GM21786 (cell line): ENCODE measurements around the gene ANG.

Experiments
- ATAC-seq: cut with Tn5 transposase; IDR thresholded peaks from one replicate; pipeline ENCODE4 v1.9.1; 2021; ENCODE audit not compliant: unreplicated experiment

Gene ANG

DNA sequence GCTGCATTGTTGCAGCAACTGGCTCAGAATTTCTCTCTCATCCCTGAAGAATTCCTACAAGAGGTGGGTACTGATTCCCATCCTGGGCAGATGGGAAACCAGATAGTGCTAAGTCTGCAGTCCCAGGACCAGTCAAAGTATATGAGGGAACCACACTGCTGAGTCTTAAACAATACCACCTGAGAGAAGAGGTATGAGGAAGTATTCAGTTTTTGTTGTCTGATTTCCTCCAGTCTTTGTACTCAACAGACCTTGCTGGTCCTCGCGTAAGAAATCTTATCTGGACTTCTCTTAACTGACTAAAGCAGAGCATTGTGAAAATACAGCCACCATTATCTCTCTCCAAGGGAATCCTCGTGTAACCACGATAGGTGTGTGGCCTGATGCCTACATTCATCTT, 53.6 kb downstream of the ANG start:
- ATAC-seq: no peak

DNA sequence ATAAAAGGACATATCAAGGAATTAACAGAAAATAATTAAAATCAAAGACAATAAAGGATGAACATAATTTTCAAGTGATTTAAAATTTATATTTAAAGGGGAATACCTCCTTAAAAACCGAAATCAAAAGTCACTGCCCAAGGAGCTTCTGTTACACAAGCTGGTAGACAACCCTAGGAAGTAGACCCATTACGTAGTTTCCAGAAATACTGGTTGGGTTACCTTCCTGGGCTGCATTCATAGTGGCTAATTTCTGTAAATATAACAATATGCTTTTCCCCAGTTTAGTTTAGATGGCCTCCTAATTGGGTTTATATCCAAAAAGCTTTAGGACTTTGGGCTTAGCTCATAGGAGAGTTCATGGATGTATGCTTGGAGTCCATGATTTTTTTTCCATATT, 55.0 kb downstream of the ANG start:
- ATAC-seq: no peak
